GM18867 (cell line): Measurements from ENCODE around the gene HEATR5A.
"Not testable (repeated sequence)": the region's sequence is repeated elsewhere in the genome, so short reads cannot be mapped to it uniquely, and the experiment has no call there.

ENCODE experiments used
- ATAC-seq: cut with Tn5 transposase; IDR thresholded peaks from one replicate; pipeline ENCODE4 v1.9.1; 2021; ENCODE audit warnings: mild to moderate bottlenecking, moderate library complexity; ENCODE audit not compliant: unreplicated experiment

HEATR5A gene

DNA sequence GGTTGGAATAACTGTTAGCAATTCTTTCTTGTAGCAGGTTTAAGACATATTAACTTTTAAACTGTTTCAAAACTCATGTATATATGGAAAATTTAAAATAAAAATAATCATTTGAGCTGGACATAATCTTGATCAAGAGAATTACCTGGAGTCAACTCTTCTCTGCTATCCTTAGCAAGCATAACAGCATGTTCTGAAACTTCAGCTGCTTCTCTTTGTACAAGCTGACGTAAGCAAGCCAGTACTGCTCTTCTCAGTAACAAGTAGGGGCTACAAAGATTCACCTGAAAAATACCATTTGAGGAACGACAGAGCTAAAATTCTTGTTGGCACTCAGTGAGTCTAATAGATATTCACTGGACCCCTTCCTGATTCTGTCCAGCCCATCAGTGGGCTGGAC is 83.0 kb downstream of the HEATR5A start:
- no peak for ATAC-seq

DNA sequence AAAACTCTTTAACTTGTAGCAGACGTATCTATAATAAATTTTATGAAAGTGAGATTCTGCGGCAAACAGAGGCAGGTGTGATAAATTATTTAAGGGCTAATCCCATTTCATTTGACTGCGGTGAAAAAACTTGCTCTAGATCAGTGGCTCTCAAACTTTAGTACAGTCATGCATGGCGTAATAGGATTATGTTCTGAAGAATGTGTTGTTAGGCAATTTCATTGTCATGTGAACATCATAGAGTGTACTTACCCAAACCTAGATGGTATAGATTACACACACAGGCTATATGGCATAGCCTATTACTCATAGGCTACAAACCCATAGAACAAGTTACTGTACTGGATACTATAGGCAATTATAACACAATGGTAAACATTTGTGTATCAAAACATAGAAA is 83.7 kb downstream of the HEATR5A start:
- ATAC-seq = no peak

DNA sequence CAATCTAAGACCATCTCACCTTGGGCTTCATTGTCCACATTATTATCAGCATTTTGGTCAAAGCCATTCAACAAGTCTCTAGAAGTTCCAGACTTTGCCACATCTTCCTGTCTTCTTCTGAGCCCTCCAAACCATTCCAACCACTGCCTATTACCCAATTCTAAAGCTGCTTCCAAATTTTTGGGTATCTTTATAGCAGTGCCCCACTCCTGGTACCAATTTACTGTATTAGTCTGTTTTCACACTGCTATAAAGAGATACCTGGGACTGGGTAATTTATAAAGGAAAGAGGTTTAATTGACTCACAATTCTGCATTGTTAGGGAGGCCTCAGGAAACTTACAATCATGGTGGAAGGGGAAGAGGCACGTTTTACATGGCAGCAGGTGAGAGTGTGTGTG is 89.0 kb downstream of the HEATR5A start:
- ATAC-seq = not testable (repeated sequence)

DNA sequence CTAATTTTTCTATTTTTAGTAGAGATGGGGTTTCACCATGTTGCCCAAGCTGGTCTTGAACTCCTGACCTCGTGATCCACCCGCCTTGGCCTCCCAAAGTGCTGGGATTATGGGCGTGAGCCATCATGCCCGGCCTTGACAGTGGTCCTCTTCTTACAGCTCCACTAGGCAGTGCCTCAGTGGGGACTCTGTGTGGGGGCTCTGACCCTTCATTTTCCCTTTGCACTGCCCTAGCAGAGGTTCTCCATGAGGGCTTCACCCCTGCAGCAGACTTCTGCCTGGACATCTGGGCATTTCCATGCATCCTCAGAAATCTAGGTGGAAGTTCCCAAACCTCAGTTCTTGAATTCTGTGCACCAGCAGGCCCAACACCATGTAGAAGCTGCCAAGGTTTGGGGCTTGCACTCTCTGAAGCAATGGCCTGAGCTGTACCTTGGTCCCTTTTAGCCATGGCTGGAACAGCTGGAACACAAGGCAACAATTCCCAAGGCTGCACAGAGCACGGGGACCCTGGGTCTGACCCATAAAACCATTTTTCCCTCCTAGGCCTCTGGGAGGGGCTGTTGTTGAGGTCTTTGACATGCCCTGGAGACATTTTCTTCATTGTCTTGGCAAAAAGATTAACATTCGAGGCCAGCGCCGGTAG is 90.4 kb downstream of the HEATR5A start:
- not testable (repeated sequence) for ATAC-seq

DNA sequence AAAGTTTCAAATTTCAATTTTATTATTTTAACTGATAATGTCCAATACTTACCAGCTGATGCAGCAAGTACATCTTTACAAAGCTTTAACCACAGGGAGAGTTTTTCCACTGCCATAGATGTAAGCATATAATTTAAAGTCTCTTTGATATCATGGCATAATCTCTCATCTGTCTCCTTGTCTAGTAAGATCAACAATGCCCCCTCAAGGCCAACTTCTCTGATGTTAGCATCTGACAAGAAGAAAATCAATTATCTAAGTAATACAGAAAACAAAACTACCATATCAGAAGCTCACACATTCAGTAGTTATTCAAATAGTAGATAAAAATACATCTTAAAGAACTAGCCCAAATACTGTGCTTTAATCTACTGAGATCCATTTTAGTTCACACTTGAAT is 94.2 kb downstream of the HEATR5A start:
- no peak for ATAC-seq

DNA sequence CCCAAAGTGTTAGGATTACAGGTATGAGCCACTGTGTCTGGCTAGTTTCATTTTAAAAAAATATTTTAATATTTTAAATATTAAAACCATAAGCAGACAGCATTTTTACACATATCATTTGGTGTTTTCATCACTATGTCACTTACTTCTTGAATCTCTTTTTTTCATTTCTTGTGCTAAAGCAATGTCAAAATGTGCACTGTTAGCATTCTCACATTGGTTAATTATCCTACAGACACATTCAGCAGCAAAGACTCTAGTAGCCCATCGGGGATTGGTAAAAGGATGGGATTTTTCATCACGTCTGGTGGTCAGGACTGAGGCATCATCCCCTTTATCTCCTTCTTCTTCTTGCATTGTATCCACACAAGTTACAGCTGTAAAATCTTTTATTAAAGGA is 96.9 kb downstream of the HEATR5A start:
- ATAC-seq = no peak

DNA sequence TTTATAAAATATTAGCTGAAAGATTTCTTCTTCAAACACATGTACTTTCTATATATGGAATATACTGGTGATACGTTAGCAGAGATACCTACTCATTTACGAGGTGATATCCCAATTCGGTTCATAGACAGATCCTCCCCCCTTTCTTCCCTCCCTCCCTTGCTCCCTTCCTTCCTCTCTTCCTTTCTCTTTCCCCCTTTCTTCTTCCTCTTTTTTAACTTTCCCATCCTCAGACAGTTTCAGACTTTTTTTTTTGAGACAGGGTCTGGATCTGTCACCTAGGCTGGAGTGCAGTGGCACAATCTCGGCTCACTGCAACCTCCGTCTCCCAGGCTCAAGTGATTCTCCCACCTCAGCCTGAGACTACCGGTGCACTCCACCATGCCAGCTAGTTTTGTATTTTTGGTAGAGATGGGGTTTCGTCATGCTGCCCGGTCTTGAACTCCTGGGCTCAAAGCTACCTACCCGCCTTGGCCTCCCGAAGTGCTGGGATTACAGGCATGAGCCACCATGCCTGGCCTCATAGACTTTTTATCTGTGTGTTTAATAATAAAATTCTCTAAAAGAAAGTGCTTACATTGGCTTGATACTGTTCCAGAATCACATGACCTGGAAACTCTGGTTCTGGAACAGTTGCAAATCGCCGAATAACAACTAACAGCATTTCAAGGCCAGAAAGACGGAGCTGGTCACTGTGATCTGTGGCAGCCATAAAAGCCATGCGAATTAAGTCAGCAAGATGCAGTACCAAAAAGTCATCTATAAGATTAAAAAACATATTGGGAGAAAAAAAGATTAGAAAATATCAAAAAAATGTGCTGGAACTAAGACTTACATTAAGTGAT is 99.2 kb downstream of the HEATR5A start:
- no peak for ATAC-seq

DNA sequence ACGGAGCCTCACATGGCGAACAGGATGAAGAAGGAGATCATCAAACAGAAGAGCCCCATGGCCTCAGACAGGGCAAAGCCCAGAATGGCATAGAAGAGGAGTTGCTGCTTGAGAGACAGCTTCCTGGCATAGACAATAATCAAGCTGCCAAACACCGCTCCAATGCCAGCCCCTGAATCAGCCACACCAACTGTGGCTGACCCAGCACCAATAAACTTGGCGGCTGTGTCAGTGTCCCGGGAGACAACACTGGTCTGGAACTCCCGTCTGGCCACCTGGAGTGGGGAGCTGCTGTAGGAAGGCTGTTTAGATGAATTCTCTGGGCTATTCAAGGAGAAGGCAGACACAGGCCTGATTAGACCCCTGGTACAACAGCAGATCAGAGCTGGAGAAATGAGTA is 100.1 kb downstream of the HEATR5A start:
- no peak for ATAC-seq

DNA sequence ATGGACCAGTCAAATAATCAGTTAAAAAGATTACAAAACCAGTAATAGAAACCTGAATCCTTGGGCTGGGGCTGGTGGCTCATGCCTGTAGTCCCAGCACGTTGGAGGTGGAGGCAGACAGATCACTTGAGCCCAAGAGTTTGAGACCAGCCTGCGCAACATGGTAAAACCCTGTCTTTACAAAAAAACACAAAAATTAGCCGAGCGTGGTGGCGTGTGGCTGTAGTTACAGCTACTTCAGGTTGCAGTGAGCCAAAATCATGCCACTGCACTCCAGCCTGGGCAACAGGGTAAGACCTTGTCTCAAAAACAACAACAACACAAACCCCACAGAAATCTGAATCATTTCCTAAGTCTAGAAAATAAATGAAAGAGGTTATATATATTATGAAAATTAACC is 100.6 kb downstream of the HEATR5A start:
- no peak for ATAC-seq

DNA sequence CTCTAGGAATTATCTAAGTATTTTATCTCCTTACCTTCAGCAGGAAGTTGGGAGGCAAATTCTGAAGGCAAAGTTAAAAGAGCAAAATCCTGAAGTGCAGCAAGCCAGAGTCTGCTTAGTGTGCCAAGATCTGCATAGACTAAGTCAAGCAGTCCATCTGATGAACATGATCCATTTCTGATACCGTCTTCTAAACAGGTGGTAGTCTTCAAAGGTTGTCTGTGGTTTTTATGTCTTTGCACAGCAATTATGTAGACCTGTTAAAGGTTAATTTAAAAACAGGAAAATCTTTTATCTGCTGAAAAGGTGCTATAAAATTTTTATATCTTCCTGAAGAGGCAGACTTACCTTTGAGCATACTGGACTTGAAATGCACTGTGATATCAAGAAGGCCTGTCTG is 107.4 kb downstream of the HEATR5A start:
- ATAC-seq = no peak

DNA sequence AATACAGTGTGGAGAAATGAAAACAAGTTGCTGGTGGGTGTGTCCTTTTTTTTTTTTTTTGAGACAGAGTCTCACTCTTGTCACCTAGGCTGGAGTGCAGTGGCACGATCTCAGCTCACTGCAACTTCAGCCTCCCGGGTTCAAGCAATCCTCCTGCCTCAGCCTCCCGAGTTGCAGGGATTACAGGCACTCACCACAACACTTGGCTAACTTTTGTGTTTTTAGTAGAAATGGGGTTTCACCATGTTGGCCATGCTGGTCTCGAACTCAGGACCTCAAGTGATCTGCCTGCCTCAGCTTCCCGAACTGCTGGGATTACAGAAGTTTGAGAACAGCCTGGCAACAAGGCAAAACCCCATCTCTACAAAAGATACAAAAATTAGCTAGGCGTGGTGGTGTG is 108.0 kb downstream of the HEATR5A start:
- ATAC-seq = not testable (repeated sequence)

DNA sequence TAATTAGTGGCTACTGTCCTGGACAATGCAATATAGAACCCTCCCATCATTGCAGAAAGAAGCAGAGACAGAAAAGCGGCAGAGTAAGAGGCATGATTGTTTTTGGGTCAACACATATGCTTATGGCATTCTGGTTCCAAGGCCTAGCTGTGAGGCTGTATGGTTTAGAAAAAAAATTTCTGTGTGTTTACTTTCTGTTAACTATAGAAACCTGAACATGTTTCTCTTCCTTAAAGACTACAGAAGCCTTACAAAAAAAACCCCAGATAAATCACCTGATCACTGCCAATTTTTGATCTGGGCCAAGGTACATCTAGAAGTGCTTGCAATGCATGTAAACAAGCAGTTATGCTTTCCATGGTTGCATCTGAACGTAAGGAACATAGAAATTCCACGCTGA is 112.7 kb downstream of the HEATR5A start:
- peak; percentile 51 for ATAC-seq

DNA sequence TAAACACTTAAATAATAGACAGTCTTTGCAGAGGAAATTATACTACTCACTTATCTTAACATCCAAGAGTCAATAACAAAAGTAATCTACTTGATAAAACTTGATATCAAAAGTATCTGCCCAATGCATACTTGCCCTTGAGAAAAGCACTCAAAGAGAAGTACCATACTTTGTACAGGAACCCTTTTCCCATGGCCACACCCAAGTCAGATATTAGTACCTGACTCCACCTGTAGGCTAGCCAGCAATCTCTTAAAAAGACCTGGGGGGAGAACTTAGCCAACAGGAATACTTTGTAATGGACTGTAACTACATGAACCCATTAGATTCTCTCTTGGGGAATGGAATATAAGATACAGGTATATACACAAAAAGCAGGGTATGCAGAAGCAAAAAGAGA is 113.2 kb downstream of the HEATR5A start:
- ATAC-seq = no peak

DNA sequence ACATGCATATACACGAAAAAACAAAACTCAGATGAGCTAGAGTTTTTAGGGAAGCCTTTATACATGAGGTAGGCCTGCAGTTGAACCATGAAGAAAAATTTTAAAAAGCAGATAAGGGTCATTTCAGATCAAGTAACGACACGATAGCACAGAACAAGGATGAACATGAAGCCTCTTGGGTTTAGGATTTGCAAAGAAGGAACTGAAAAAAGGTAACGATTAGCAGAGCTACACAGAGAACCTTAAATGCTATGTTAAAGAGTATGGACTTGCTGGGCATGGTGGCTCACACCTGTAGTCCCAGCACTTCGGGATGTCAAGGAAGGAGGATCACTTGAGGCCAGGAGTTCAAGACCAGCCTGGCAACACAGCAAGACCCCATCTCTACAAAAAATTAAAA is 116.7 kb downstream of the HEATR5A start:
- no peak for ATAC-seq

DNA sequence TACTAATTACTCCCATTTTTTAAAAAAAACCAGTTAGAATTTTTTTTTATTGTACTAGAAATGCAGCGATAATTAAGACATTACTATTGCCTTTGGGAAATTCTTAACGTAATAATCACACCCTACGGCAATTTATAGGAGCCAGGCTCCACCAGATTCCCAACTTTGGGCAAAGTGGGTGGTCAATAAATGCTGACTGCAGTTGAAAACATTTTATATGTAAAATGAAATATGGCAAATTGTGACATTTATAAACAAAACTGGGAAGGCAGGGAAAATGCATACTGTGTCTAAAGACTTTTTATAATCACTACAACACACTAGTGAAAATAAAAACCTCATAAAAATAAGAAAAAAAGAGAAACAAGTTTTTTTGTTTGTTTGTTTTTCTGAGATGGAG is 119.5 kb downstream of the HEATR5A start:
- no peak for ATAC-seq

DNA sequence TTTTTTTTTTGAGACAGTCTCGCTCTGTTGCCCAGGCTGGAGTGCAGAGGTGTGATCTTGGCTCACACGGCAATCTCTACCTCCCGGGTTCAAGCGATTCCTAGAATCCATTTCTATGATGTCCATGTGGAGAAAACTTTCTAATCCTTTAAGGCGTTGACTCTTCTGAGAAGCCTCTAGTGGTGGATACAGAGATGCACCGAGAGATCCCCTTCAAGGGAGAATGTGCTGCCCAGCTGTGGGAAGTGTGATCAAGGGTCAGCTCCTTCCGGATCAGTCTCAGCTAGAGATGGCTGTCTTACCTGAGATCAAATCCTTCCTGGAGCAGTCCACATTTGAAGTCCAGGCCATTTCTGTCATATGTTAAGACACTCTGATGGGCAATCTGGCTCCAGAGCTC is 120.1 kb downstream of the HEATR5A start:
- no peak for ATAC-seq

DNA sequence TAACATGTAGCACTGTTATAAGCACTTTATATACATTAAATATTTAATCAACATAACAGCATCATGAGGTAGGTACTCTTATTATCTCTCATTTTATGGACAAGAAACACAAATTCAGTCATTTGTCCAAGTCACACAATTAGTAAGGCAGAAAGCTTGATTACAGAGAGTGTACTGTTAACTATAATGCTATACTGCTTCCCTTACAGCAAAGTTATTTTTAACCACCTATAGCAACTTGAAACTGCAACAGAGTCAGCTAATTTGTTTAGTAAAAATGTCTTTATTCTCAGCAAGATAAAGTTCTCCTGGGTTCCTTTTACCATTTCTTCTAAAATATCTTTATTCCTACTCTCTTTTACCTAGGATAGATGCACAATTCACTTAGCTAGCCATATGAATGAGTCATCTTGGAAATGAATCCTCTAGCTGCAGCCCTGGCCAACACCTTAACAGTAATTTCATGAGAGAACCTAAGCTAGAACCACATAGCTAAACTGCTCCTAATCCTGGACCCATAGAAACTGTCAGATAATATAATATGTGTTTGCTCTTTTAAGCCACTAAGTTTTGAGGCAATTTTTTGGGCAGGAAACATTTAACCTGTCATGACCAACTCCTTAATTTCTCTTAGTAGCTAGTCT is 122.5 kb downstream of the HEATR5A start:
- ATAC-seq = peak; percentile 69

DNA sequence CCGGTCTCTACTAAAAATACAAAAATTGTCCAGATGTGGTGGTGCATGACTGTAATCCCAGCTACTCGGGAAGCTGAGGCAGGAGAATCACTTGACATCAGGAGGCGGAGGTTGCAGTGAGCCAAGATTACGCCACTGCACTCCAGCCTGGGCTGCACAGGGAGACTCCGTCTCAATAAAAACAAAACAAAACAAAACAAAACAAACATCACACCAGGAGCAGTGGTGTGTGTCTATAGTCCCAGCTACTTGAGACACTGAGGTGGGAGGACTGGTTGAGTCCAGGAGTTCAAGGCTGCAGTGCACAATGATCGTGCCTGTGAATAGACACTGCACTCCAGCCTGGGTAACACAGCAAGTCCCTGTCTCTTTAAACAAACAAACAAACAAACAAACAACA is 123.2 kb downstream of the HEATR5A start:
- no peak for ATAC-seq

DNA sequence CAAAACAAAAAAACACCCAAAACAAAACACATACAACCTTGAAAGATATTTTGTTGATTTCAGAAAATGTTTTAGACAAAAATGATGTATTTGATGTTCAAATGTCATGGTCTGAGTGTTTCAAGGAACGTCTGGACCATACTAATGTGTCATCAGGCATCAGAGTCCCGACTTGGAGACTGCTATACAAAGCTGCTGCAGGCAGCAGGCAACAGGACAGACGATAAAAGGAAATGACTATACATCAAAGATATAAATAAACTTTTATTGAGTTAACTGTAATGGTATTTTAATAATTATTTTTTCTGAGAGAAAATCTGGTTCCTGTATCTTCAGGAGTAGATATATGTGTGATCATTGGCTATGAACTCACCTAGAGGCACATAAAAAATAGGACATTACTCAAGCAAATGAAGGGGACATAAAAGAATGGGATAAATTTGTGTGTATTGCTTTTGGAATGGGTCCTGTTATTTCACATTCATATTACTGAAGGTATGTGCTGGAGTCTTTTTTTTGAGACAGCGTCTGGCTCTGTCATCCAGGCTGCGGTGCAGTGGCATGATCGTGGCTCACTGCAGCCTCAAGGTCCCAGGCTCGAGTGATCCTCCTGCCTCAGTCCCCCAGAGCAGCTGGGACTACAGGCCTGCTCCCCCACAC is 125.5 kb downstream of the HEATR5A start:
- ATAC-seq = no peak

DNA sequence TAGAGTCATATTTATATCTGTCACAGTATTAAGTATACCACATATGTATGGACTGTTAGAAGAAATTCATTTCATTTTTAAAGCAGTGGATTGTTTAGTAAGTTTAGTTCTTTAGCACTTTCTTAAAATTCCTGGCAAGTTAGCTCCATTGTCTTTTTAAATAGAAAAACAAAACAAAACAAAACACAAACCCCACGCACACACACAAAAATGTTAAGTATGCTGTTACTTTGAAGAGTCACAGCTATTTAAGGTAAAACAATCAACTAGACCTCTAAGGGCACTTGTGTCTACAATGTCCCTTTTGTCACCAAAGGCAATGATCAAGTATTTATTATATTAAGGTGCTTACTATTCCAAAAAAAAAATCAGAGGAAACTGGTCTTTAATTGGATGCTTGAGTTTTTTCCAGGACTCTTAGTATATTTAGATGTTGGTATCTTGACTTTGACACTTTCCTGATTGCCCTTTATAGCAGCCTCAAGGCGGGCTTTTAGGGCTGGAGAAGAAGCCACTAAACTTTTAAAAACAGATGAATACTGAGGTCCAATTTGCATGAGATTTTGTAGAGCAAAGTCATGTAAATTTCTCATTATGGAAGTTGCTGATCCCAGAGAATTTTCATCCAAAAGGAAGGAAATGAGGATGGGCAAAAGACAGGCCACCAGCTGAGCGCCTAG is 127.3 kb downstream of the HEATR5A start:
- ATAC-seq = no peak

DNA sequence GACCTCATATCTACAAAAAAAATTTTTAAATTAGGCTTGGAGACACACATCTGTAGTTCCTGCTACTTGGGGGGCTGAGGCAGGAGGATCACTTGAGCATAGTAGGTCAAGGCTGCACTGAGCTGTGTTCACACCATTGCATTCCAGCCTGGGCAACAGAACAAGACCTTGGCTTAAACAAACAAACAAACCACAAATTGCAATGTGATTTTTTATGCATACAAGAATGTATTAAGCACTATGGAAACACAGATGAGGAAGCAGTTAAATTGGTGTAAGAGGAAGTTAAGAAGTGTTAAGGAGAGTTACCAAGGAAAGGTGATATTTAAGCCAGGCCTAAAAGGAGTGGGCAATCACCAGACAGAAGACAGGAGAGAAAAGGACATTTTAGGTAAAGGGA is 129.1 kb downstream of the HEATR5A start:
- no peak for ATAC-seq
